Thoracic aorta (tissue), 2 donors: ENCODE measurements around the gene PTPN4. TPM values are rescaled to one million over a fixed set of nuclear protein-coding genes. Genes with fewer than 3 reads are reported as not detected.

Source experiments
- ATAC-seq: fragments of 150-250 bp; one replicate; pipeline ENCODE4 v1.8.0; 2017; ENCODE audit warnings: low read depth; ENCODE audit not compliant: insufficient number of reproducible peaks, low FRiP score
- DNase-seq: peaks from one replicate; pipeline ENCODE4 v3.0.0-alpha.2; 2020; ENCODE audit warnings: low spot score
- H3K27ac ChIP-seq, 2 donors: fragments of 200-600 bp; sonication (generic); 1 replicate in 1 of 2; 2 replicates in 1 of 2; pipeline ENCODE4 v1.5.1; 2016; ENCODE audit warnings: mild to moderate bottlenecking in 2 of 2, moderate library complexity in 2 of 2
- H3K27me3 ChIP-seq: fragments of 200-600 bp; sonication (generic); replicated peaks from 2 replicates; pipeline ENCODE4 v1.6.0; 2016; ENCODE audit warnings: mild to moderate bottlenecking; ENCODE audit not compliant: insufficient read depth
- H3K36me3 ChIP-seq: fragments of 200-600 bp; sonication (generic); one replicate; pipeline ENCODE4 v1.5.1; 2016
- H3K4me1 ChIP-seq, 2 donors: fragments of 200-600 bp; sonication (generic); 1 replicate in 1 of 2; 2 replicates in 1 of 2; pipeline versions ENCODE4 v1.5.1 to v1.6.0; 2016; ENCODE audit warnings: low read depth in 2 of 2, mild to moderate bottlenecking in 1 of 2; ENCODE audit not compliant: control insufficient read depth in 1 of 2
- H3K4me3 ChIP-seq: fragments of 200-600 bp; sonication (generic); 2 replicates; pipeline ENCODE4 v1.5.1; 2016; ENCODE audit warnings: mild to moderate bottlenecking
- H3K9me3 ChIP-seq: fragments of 200-600 bp; sonication (generic); 2 replicates; pipeline ENCODE4 v1.5.1; 2016
- CTCF ChIP-seq: fragments of 200-600 bp; sonication (generic); IDR thresholded peaks from one replicate; pipeline ENCODE4 v1.5.1; 2019; ENCODE audit warnings: antibody characterized with exemption
- total RNA-seq, 2 donors: library from RNA; depleted of rRNA; stranded (reverse); fragments of >200 nt; gene quantifications; one replicate each; pipeline versions ENCODE4 v1.1.0 to v1.2.3, GENCODE V29; 2016

The PTPN4 gene
- total RNA-seq, 2 donors from 2014 or later, result 18.5 to 43.3 TPM

DNA sequence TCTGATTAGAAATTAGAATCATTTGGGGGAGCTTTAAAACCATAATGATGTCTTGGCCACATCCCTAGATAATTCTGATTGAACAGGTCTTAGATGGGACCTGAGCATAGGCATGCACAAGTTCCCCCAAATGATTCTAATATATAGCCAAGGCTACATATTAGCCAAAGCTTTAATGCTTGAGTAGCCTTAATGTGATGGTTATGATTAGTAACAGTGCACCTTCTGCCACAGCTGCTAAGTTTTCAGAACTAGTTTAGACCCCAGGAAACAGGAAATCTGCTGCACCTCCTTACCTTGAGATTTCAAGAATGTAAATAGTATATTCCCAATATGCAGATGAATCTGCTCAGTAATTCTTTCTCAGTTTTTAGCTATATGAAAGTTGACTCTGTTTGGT lies 119.8 kb downstream of the PTPN4 start:
- Histone ChIP-seq H3K9me3 (no peaks in the 10 kb centered on the region), H3K36me3 (no peaks in the 10 kb centered on the region), H3K4me3 (no peak overlapping the region), H3K27me3 (no peaks in the 10 kb centered on the region), H3K4me1 (no peaks in the 10 kb centered on the region), H3K27ac (no peak overlapping the region)
- no peak for DNase-seq
- no peak for ATAC-seq
- TF ChIP-seq CTCF, result no peak

- no peak for TF ChIP-seq CTCF
- H3K36me3 ChIP-seq, result no peaks in the 10 kb centered on the region
- peaks cover 2% of the 10 kb centered on the region for H3K9me3 ChIP-seq
- H3K27me3 ChIP-seq, result no peaks in the 10 kb centered on the region
- no peaks in the 10 kb centered on the region for H3K4me1 ChIP-seq
- no peak overlapping the region for H3K4me3 ChIP-seq
- H3K27ac ChIP-seq, result no peak overlapping the region
- ATAC-seq, result no peak
- DNase-seq, result no peak
Observed at GRCh38 chr2:119888680-119889079, 129.0 kb downstream of the PTPN4 start.

GRCh38 chr2:119897736-119898395 lies 138.1 kb downstream of the PTPN4 start:
- H3K27me3 ChIP-seq, result no peaks in the 10 kb centered on the region
- no peaks in the 10 kb centered on the region for H3K4me1 ChIP-seq
- no peak overlapping the region for H3K4me3 ChIP-seq
- no peaks in the 10 kb centered on the region for H3K9me3 ChIP-seq
- DNase-seq (no peak), ATAC-seq (no peak)
- H3K36me3 ChIP-seq, result peaks cover 8% of the 10 kb centered on the region
- no peak overlapping the region for H3K27ac ChIP-seq
- TF ChIP-seq CTCF, result no peak

GRCh38 chr2:119901013-119901412 lies 141.3 kb downstream of the PTPN4 start:
- ATAC-seq, result no peak
- no peak for TF ChIP-seq CTCF
- DNase-seq, result no peak
- Histone ChIP-seq H3K36me3 (peaks cover 8% of the 10 kb centered on the region), H3K4me3 (no peak overlapping the region), H3K4me1 (no peaks in the 10 kb centered on the region), H3K9me3 (no peaks in the 10 kb centered on the region), H3K27ac (no peak overlapping the region), H3K27me3 (no peaks in the 10 kb centered on the region)

DNA sequence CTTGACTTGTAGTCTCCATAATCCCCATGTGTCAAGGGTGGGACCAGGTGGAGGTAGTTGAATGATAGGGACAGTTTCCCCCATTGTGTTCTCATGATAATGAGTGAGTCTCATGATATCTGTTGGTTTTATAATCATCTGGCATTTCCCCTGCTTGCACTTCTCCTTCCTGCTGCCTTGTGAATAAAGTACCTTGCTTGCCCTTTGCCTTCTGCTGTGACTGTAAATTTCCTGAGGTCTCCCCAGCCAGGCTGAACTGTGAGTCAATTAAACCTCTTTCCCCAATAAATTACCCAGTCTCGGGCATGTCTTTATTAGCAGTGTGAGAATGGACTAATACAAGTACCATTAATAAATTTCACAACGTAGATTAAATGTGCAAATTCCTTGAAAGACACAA lies 150.8 kb downstream of the PTPN4 start:
- no peaks in the 10 kb centered on the region for H3K27me3 ChIP-seq
- ATAC-seq (no peak), DNase-seq (no peak)
- no peaks in the 10 kb centered on the region for H3K4me1 ChIP-seq
- no peak overlapping the region for H3K4me3 ChIP-seq
- no peak for TF ChIP-seq CTCF
- no peak overlapping the region for H3K27ac ChIP-seq
- H3K9me3 ChIP-seq, result no peaks in the 10 kb centered on the region
- no peaks in the 10 kb centered on the region for H3K36me3 ChIP-seq
